Omental fat pad (tissue), 4 donors: ENCODE data around the gene PACS2. TPM values are rescaled to one million over a fixed set of nuclear protein-coding genes. Genes with fewer than 3 reads are reported as not detected.
A peak's percentile ranks its signal among the peaks of the same experiment; 100 is the strongest.
"Not testable (repeated sequence)": the region's sequence is repeated elsewhere in the genome, so short reads cannot be mapped to it uniquely, and the experiment has no call there.

Experiments
- ATAC-seq: fragments of 150-250 bp; one replicate; pipeline ENCODE4 v1.9.1; 2016; ENCODE audit warnings: mild to moderate bottlenecking, moderate library complexity; ENCODE audit not compliant: low FRiP score
- DNase-seq: peaks from one replicate; pipeline ENCODE4 v3.0.0-alpha.2; 2019; ENCODE audit warnings: low spot score
- CTCF ChIP-seq, 3 donors: fragments of 450-650 bp; IDR thresholded peaks; one replicate each; pipeline ENCODE4 v1.5.1; 2016 to 2017; ENCODE audit warnings: antibody characterized with exemption in 3 of 3, mild to moderate bottlenecking in 3 of 3, moderate library complexity in 2 of 3
- total RNA-seq, 4 donors: library from RNA; depleted of rRNA; stranded (reverse); fragments of >200 nt; gene quantifications; one replicate each; pipeline ENCODE4 v1.1.0, GENCODE V29; 2016

Gene PACS2
- total RNA-seq, 4 donors from 2014 or later, result 47.5 to 78.5 (median 68.9) TPM

GRCh38 chr14:105358140-105358846 lies 43.7 kb downstream of the PACS2 start:
- DNase-seq (no peak), ATAC-seq (no peak)
- TF ChIP-seq CTCF (IDR thresholded peaks at IDR 0.05), result no peak

DNA sequence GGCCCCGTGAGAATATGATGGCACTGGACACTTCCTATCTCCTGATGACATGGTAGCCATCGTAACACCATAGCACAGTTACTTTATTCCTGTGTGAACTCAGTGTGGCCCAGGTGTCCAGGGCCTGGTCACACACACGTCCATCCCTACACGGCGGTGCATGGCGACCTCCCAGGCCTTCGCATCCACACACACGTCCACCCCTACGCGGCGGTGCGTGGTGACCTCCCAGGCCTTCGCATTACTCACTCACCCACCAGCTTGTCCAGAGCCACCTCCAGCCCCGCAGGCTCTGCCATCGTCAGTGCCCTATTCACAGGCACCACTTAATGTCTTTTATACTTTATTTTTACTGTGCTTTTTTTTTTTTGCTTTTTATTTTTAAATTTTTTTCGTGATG lies 44.4 kb downstream of the PACS2 start:
- no peak for TF ChIP-seq CTCF (IDR thresholded peaks at IDR 0.05)
- DNase-seq, result no peak
- no peak for ATAC-seq

DNA sequence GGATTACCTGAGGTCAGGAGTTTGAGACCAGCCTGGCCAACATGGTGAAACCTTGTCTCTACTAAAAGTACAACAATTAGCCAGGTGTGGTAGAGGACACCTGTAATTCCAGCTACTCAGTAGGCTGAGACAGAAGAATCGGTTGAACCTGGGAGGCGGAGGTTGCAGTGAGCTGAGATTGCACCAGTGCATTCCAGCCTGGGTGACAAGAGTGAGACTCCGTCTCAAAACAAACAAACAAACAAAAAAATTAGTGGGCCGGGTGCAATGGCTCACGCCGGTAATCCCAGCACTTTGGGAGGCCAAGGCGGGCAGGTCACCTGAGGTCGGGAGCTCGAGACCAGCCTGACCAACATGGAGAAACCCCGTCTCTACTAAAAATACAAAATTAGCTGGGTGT lies 46.9 kb downstream of the PACS2 start:
- ATAC-seq, result not testable (repeated sequence)

DNA sequence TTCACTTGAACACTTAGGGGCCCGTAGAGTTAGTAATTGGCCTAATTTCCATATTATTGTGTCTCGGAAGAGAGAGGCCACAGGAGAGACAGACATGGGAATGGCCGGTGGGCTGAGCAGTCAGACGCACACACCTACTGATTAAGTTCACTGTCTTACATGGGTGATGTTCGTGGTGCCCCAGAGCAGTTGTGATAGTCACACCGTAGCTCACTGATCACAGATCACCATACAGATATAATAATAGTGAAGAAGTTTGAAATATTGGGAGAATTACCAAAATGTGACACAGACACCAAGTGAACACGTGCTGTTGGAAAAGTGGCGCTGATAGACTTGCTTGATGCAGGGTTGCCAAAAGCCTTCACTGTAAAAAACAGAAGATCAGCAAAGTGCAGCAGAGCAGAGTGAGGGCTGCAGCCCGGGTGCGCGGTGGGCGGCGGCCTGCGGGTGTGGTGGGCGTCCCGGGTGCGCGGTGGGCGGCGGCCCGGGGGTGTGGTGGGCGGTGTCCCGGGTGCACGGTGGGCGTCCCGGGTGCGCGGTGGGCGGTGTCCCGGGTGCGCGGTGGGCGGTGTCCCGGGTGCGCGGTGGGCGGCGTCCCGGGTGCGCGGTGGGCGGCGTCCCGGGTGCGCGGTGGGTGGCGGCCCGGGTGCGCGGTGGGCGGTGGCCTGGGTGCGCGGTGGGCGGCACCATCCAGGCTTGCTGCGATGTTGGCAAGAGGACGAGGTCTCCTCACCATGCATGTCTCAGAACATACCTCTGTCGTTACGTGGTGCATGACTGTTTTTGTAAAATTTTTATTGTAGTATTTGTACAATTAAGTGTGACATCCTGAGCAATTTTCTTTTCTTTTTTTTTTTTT lies 49.5 kb downstream of the PACS2 start:
- no peak for DNase-seq
- TF ChIP-seq CTCF (IDR thresholded peaks at IDR 0.05), result no peak
- peak; percentile 55 for ATAC-seq

More for the DNA sequence above, 46.9 kb downstream of the PACS2 start:
- DNase-seq, result not testable (repeated sequence)

DNA sequence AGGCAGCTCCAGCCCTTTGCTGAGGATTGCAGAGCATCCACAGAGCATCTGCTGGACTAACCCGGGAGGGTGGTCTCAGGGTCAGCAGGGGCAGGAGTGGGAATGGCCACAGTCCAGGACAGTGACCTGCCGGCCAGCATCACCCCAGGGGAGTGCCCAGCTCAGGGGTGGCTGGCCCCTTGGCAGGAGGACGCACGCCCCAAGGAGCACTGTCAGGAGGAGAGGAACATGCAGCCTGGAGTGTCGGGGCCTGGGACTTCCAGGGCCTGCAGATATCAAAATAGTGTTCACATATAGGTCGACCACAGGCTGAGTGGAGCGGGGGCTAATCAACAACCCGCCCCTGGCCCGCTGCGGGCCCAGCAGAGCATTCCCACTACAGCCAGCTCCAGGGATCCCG lies 50.6 kb downstream of the PACS2 start:
- ATAC-seq (no peak), DNase-seq (no peak)
- TF ChIP-seq CTCF (IDR thresholded peaks at IDR 0.05), result no peak

- no peak for DNase-seq
- TF ChIP-seq CTCF (IDR thresholded peaks at IDR 0.05), result no peak
- no peak for ATAC-seq
Measured at GRCh38 chr14:105365681-105366080, 51.1 kb downstream of the PACS2 start.

DNA sequence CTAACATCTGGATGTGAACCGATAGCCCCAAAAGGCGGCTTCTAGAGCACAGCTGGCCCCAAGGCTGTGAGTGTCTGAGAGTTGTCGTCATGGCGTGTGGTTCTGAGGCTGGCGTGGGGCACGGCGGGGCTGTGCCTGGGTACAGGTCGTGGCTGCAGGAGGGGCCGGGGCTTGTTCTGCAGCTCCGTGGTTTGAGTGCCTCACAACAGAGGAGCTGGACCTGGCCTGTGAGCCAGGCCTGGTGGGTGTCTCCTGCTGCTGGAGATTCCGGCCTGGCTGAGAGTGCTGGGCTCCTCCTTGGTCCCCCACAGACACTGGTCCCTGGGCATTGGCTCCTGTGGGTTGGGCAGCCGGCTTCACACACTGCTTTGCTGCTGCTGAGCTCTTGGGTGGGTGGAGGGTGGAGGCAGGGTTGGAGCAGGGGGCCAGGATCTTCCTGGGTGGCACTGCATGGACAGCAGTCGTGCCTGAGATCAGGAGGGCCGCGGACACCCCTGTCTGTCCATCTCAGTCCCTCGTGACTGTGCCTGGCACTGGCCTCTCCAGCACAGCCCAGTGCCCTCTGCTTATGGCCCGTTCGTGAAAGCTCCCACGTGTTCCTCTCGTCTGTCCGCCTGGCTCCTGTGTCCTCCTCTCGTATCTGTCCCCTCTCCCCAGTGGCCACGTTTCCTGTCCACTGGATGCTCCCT lies 52.0 kb downstream of the PACS2 start:
- DNase-seq, result no peak
- no peak for ATAC-seq
- no peak for TF ChIP-seq CTCF (IDR thresholded peaks at IDR 0.05)
